T-helper 1 cell (primary cell): ENCODE measurements around the gene TTLL5.

Experiments
- DNase-seq, 5 donors: peaks; one replicate each; pipeline ENCODE4 v3.0.0-alpha.2; 2012 to 2020

TTLL5 gene

DNA sequence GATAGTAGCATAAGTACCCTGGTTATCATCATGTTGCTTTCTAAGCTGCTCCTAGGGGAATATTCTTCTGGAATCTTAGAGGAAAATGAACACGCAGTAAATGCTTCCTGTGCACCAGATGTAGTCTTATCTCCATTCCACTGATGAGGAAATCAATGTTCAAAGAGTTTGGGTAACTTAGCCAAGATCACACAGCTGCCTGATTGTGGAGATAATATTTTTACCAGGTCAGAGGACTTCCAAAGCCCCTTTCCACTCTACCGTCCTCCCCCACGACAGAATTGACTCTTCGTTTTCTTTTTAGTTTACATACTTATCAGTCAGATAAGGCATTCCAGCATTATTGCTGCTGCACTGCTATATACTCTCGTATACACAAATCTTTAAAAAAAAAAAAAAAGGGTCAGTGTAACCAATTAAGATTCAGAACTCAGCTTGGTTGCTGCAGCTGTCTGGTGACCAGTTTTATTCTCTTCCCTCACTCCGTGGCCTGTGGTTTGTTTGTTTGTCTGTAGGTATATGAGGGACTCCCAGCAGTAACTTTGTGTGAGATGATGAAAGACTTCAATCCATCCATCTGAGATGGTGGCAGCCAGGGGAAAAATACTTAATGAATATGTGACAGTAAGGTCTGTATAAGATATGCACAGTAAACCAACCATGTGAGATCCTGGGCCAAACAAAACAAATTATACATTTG lies 210.3 kb downstream of the TTLL5 start:
- no peak for DNase-seq

DNA sequence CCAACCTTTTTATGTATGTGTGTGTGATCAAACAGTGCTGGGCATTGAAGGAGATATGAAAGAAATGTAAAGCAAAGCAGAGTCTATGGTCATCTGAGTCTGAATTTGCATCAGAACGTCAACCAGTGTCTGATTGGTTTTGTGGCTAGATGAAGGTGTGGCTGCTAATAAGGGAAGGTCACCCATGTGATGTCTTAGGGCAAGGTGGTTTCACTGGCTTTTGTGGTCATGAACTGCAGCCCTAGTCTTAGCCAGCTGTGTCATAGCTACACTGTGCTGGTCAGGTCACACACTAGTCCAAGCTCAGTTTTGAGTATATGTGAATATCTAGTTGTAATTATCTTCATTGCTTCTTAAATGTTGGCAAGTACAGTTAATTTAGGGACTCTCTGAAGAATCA lies 214.9 kb downstream of the TTLL5 start:
- DNase-seq = peak in 1 of 5 donors; percentile 8

DNA sequence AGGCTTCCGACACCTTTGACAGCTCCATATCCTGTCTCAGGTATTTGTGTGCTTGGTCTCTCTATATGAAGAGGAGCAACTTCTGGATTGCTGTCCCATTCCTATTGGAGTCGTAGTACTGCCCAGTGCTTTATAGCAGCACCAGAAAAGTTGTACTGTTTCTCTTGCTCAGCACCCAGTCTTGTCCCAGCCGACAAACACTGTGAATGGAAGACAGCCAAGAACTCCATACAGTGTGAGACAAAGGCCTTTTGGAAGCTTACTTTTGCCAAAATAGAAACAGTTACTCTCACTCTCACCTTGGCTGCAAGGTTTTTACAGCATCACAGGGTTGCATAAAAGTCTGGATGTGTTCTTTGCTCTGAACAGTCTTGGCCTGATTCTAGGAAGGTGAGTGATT lies 215.5 kb downstream of the TTLL5 start:
- no peak for DNase-seq

GRCh38 chr14:75877292-75877691 lies 216.2 kb downstream of the TTLL5 start:
- no peak for DNase-seq

- no peak for DNase-seq
These were observed 216.8 kb downstream of the TTLL5 start for GRCh38 chr14:75877884-75878283.

DNA sequence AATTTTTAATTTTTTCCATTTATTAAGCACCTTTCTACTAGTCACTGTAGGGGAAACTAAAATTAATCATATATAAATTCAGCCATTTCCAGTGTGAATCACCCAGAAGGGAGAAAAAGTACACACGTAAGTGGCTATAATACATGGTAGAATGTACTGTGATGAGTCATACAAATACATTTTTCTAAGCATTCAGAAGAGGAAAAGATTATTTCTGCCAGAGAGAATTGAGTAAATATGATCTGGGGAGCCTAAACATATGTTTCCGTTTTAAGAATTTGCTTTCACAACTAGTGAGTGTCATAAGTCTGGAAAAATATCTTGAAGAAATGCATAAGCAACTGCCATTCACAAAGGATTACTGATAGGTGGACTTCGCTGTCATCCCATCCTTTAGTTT lies 218.0 kb downstream of the TTLL5 start:
- DNase-seq = peak in 1 of 5 donors; percentile 56

DNA sequence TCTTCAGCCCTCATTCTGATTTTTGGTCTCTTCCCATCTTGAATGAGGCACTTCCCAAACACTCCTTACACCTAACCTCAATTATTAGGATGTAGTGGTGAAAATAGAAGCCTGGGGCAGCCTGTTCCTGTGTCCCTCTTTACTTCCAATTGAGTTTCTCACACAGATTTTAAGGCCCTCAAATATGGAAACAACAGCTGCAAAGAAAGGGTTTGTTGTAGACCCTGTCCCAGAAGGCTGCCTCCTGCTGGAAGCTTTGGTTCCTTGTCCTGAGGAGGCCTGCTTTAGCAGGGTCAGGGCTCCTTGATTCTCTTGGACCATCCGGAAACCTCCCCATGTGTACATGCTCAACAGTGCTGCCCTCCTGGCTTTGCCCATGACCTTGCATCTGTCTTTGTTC lies 219.5 kb downstream of the TTLL5 start:
- DNase-seq = no peak

- no peak for DNase-seq
These were observed 220.9 kb downstream of the TTLL5 start for GRCh38 chr14:75881994-75882393.

GRCh38 chr14:75884198-75884611 lies 223.2 kb downstream of the TTLL5 start:
- no peak for DNase-seq

GRCh38 chr14:75885829-75886228 lies 224.8 kb downstream of the TTLL5 start:
- no peak for DNase-seq

DNA sequence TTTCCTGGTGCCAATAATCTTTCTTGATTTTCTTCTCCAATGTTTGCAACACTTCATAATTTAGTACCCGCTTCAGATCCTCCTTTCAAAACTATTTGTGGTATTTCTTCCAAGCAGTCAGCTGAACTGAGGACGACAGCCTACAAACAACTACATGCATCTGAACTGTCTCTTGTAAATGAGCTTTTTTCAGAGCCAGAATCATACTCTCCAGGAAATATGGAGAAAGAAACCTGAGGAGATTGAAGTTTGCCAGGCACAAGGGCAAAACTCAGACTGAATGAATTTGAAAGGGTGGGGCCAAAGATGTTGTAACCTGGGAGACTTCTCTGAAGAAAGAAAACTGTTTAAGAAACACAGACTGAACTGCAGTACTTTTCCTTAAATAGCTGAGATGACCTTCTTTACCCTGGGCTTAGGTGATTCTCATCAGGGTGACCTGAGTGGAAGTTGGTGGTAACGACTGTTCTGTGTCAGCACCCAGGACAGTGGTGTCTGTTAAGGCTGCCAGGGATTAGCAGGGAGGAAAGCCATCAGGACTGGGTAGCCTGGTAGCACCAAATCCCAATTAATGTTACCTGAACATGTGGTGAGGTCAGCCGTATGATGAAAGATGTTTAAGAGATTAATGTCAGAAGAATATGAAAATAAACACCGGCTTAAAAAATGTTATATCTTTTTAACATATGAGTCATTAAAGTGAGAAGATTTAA lies 225.7 kb downstream of the TTLL5 start:
- DNase-seq = no peak

GRCh38 chr14:75888945-75889344 lies 227.9 kb downstream of the TTLL5 start:
- no peak for DNase-seq

- DNase-seq = no peak
These were observed 235.3 kb downstream of the TTLL5 start for GRCh38 chr14:75896341-75896740.

- DNase-seq = no peak
These were observed 243.3 kb downstream of the TTLL5 start for GRCh38 chr14:75904311-75904710.

DNA sequence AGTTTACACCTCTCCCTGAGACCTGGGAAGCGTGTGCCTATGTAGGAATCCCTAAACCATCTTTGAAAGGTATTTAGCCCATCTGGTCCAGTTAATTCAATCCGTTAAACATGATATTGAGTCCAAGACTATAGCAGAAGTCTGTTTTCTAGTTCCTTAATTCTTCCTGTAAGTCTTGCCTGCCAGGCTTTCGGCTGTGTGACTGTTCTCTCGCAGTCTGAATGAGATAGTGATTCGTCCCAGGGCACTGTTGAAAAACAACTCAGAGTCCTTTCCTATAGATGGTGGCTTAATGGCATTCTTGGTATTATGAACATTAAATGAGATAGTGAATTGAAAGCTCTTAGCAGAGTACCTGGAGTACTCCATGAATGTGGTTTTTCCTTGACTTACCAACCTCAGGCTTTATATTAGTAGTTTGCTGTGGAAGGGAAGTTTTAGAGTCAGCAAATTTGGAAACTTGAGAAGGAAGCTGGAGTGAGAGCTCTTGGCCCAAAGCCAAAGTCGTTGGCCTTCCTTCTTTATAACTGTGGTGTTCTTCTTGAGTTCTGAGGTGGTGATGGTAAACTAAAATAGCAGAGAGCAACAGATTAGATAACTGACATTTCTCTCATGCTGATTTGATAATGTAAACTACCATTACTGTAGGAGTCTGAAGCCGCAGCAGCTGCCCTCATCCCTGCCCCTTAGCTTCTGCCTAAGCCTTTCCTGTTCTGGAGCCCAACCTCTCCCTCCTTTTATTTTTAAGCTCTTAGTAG lies 244.3 kb downstream of the TTLL5 start:
- no peak for DNase-seq

DNA sequence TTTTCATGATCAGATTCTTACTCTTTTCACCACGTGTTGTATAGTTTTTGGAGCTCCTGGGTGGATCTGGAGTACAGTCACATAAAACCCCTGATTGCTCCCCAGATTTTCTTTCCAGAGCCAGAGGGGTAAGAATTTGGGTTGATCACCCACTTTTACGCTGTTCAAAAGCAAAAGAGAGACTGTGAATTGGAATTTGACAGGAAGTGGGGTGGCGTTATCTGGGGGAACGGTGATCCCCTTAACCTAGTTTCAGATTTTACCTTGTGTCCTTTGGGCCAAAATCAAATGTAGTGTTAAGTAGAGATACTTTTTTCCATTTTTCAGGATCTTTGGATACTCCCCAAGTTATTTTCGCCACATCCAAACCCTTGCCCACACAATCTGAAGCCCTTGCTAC lies 245.2 kb downstream of the TTLL5 start:
- DNase-seq = no peak

DNA sequence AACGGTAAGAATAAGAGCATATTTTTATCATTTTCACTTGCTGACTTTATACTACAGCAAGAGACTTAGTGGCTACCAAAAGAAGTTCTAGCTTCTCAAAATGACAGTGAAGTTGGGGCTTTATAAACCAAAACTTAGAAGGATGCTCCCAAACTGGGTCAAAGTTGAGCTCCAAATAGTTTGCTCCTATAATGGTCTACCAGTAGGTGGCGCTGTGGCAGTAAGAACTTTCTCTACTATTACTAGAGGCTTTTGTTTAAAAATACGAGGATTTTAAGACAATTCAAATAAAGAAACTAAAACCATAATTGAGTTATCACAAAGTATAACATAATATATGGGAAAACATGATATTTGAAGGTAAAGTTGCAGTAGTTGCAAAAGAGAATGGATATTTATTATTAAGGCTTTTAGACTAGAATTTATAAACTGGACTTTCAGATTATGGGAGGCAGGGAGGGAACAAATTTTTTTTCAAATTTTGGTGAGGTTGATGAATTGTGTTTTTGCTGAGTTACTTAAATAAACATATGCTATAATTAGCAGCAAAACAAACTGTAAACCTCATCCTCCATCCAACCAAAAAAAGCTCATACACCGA lies 245.7 kb downstream of the TTLL5 start:
- DNase-seq = peak; percentile 36 to 75 (median 50)

GRCh38 chr14:75907756-75908359 lies 246.8 kb downstream of the TTLL5 start:
- DNase-seq = no peak

- DNase-seq = no peak
These were observed 248.6 kb downstream of the TTLL5 start for GRCh38 chr14:75909630-75910029.

DNA sequence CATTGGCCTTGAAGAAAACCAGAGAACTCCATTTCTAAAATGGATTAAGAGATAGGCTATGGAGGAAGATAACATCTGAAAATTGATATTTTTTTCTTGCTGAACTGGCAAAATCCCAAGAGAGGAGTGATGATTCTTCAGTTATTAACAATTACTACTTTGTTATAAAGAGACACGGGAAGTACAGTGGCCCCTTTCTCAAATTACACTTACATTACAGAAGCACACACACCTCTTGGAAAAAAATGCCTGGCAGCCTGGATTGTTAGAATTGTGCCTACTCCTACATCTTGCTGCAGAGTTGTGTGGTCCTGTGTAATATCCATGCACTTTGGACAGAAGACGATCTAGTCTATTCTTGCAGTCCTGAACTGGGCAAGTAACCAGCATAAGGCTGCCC lies 249.0 kb downstream of the TTLL5 start:
- no peak for DNase-seq

GRCh38 chr14:75911883-75912282 lies 250.8 kb downstream of the TTLL5 start:
- DNase-seq = no peak

DNA sequence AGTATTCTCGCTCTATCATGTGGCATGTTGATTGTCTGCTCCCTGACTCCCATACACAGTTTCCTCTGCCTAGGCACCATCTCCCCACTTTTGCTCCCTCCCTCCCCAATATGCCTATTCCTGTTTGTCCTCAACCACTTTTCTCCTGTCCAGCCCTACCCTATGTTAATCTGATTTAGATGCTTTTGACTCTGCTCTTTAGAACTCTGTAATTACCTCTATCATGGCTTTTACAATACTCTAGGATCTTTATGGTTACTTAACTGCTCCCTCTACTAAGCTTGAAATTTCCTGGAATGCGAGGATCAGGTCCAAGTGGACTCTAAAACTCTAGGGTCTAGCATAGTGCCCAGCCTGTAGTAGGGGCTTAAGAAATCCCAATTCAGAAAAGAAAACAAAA lies 252.1 kb downstream of the TTLL5 start:
- DNase-seq = no peak

DNA sequence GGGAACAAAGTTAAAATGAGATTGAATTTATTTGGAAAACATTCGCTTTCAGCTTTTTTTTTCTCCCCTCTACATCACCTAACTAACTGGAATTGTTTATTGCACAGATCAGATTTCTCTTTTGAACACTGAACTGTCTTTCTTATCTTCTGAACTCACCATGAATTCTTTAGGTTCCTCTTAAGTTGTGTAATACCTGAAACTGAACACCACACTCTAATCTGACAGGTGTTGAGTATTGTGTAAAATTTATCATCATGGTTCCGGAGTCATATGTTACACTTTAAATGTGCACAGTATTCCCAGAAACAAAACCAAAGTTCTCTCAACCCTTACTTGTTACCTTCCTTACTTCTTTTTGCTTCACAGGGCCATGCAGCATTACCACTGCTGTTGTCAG lies 254.0 kb downstream of the TTLL5 start:
- DNase-seq = no peak
